Measurements from ENCODE around the gene STOML3.

DNA sequence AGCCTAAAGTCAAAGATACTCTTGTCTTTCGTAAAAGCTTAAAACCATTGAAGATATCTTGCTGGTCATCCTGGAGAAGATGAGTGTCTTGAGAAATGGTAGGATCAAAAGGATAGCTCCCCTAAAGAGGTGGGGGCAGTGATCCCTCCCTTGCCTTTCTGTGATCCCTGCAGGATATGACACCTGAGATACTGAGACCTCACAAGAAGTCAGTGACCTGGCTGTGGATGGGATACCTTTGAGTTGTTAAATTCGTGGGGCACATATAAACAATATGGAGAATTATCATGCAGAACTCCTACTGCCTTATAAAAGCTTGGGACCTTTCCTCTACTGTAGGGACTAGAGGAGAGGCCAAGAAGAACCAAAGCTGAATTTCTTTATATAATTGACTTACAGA lies 21.4 kb downstream of the STOML3 start:
- TF ChIP-seq, protein P1, sequence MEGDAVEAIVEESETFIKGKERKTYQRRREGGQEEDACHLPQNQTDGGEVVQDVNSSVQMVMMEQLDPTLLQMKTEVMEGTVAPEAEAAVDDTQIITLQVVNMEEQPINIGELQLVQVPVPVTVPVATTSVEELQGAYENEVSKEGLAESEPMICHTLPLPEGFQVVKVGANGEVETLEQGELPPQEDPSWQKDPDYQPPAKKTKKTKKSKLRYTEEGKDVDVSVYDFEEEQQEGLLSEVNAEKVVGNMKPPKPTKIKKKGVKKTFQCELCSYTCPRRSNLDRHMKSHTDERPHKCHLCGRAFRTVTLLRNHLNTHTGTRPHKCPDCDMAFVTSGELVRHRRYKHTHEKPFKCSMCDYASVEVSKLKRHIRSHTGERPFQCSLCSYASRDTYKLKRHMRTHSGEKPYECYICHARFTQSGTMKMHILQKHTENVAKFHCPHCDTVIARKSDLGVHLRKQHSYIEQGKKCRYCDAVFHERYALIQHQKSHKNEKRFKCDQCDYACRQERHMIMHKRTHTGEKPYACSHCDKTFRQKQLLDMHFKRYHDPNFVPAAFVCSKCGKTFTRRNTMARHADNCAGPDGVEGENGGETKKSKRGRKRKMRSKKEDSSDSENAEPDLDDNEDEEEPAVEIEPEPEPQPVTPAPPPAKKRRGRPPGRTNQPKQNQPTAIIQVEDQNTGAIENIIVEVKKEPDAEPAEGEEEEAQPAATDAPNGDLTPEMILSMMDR (IDR thresholded peaks at IDR 0.05) = no peak
- no peak for TF ChIP-seq POLR2AphosphoS5 (IDR thresholded peaks at IDR 0.05)
- no peak for TF ChIP-seq POLR2A (IDR thresholded peaks at IDR 0.05; ENCODE audit: low read depth)
